ENCODE measurements around the gene MTHFD1. TPM values are rescaled to one million over a fixed set of nuclear protein-coding genes. Genes with fewer than 3 reads are reported as not detected.

The MTHFD1 gene
- total RNA-seq, 1 experiment from 2014 or later: 39.2 TPM

DNA sequence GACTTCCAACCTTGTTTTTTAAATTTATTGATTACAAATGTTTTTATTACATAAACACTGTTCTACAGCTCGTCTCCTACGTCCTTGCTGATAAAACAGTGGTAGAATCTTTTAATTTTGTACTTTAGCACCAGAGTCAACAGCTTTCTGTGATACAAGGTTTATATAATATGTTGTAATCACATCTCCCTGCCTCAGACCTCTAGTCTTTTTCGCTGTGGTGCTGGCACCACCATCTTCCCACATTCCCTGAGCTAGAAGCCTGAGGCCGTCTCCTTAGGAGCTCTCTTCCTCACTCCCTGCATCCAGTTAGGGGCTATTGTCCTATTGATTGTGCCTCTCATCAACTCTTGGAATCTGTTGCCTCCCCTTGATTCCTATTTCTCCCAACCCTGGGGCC is 17.1 kb downstream of the MTHFD1 start:
- DNase-seq (ENCODE audit: low read depth): no peak

- no peak for DNase-seq (ENCODE audit: low read depth)
These were observed 19.2 kb downstream of the MTHFD1 start for GRCh38 chr14:64407329-64407728.

GRCh38 chr14:64409126-64409920 is 21.2 kb downstream of the MTHFD1 start:
- DNase-seq (ENCODE audit: low read depth): no peak

GRCh38 chr14:64410084-64410774 is 22.1 kb downstream of the MTHFD1 start:
- DNase-seq (ENCODE audit: low read depth): peak; percentile 37

GRCh38 chr14:64411001-64411400 is 22.8 kb downstream of the MTHFD1 start:
- DNase-seq (ENCODE audit: low read depth): no peak

DNA sequence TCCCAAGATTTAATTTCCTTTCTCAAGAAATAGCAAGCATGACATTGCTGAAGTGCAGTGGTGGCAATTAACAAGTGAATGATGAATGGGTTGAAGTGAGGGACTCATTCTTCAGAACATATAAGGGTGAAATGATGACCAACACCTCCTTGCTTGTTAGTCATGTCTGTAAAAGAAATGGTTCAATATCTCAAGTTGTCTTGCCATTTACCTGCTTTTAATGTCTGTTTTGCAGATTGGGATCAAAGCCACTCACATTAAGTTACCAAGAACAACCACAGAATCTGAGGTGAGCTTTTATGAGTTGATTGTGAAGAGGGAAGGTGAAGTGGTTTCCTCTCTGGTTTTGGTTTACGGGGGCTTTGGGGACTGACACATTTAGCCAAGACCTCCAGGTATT is 24.1 kb downstream of the MTHFD1 start:
- DNase-seq (ENCODE audit: low read depth): no peak

DNA sequence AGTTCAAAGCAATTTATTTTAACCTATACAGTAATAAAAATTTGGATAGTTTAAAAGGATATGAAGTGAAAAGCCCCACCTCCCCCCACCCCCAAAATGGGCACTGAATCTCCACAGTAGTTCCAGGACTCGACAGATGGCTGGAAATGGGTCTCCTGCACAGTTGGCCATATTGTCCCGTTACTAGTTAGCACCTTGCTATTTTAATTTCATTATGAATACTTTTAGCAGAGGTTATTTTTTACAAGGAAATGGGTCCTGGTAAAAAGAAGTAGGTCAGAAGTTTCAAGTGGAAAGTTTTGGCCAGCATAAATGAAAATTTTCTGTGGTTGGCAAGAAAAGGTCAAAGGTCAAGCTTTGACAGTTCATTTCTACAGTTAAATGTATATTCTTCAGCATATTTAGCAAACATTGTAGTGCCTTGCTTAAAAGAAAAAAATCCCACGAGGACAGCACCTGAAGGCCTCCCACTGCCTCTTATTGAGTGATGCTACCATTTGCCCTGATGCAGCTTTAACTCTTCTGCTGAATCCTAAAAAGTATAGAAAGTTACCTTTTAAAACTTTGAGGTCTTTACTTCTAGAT is 28.3 kb downstream of the MTHFD1 start:
- no peak for DNase-seq (ENCODE audit: low read depth)

- DNase-seq (ENCODE audit: low read depth): peak; percentile 57
These were observed 29.1 kb downstream of the MTHFD1 start for GRCh38 chr14:64417055-64417770.

GRCh38 chr14:64417771-64418125 is 29.6 kb downstream of the MTHFD1 start:
- DNase-seq (ENCODE audit: low read depth): no peak

GRCh38 chr14:64419003-64419402 is 30.9 kb downstream of the MTHFD1 start:
- DNase-seq (ENCODE audit: low read depth): no peak

- DNase-seq (ENCODE audit: low read depth): peak; percentile 85
These were observed 33.0 kb downstream of the MTHFD1 start for GRCh38 chr14:64421166-64421565.

DNA sequence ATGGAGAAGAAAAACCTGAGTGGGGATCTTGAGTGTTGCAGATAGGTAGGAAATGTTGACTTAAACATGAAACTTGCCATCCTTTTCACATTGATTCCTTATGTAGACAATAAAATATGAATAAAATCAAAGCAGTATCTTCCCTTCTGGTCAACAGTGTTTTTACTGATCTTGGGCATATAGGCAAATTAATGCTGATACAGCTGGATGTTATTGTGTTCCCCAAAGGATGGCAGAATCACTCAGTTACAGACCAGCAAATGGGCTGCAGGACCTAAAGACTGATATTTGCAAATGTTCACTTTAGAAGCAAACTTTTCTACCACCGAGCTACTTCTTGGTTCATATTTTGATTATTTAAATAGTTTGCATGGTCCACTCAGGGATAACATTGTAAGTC is 33.9 kb downstream of the MTHFD1 start:
- DNase-seq (ENCODE audit: low read depth): no peak

- no peak for DNase-seq (ENCODE audit: low read depth)
These were observed 34.6 kb downstream of the MTHFD1 start for GRCh38 chr14:64422756-64423155.

DNA sequence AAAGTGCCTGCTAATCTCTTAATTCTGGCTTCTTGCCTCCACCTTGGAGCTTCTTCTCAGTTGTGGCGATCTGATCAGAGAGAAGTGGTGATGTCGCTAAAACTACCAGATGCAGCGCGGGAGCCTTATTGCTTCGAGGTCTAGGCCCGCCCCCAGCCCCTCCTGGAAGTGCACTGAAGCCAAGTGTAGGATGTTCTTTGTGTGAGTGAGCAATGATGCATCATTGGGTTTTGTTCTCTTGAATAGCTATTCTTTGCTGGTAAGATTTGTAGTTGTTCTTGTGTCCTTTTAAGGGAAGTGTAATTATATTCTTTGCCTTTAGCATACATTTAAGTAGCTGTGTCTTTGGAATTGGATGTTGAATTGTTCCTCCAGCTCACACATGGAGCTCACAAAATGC is 35.8 kb downstream of the MTHFD1 start:
- no peak for DNase-seq (ENCODE audit: low read depth)

DNA sequence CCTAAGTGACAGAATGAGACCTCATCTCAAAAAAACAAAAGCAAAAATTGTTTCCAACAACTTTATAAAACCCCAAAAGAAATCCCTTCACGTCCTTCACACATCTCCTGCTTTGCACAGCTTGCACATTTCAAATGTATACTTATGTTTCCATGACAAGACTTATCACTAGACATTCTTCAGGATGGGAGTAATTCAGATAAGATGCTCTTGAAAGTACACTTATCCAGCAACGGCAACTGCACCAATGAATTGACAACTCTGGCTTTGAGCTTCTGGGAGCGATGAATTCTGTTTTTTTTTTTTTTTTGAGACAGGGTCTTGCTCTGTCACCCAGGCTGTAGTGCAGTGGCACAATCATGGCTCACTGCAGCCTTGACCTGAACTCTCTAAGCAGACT is 46.4 kb downstream of the MTHFD1 start:
- no peak for DNase-seq (ENCODE audit: low read depth)

- DNase-seq (ENCODE audit: low read depth): peak; percentile 79
These were observed 50.2 kb downstream of the MTHFD1 start for GRCh38 chr14:64438181-64438841.

GRCh38 chr14:64439141-64439540 is 51.0 kb downstream of the MTHFD1 start:
- DNase-seq (ENCODE audit: low read depth): no peak

DNA sequence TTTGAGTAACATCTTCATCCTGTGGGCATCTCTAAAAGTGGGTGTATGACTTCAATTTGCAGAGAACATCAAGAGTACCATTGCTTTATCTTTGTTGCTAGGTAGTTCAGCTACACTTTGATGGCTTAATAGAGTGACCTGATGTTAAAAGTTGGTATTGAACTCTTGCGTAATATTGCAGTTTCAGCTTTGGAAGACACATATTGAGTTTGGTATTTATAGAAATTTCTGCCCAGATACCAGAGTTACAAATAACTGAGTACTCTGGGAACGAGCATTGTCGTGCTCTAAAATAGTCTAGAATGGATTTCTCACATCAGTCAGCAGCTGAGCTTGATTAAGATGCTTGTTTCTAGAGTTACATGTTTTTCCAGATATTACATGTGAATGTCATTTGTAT is 52.3 kb downstream of the MTHFD1 start:
- DNase-seq (ENCODE audit: low read depth): no peak

GRCh38 chr14:64442300-64442988 is 54.3 kb downstream of the MTHFD1 start:
- DNase-seq (ENCODE audit: low read depth): no peak

DNA sequence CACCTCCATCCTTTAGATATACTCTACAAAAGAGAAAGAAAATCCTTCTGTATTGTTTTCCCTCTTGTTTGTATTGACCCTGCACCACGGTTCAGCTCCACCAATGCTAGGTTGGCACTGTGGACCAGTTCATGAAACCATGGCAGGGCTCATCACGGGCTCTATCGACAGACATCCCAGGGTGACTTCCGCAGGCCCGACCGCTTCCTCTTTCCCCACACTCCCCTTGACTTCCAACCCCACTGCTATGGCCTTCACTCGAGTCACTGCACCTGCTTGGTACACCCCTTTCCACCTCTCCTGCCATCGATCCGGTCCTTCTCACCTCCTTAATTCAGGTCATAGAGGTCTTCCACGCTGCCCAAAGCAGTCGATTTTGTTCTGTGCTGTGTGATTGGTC is 56.0 kb downstream of the MTHFD1 start:
- DNase-seq (ENCODE audit: low read depth): no peak
